NCI-H774 (cell line): ENCODE measurements around the gene MVB12B.
"Not testable (repeated sequence)": the region's sequence is repeated elsewhere in the genome, so short reads cannot be mapped to it uniquely, and the experiment has no call there.

Source experiments
- DNase-seq: peaks from one replicate; lab custom pipeline; 2025; lab: John Stamatoyannopoulos, UW

Gene MVB12B

DNA sequence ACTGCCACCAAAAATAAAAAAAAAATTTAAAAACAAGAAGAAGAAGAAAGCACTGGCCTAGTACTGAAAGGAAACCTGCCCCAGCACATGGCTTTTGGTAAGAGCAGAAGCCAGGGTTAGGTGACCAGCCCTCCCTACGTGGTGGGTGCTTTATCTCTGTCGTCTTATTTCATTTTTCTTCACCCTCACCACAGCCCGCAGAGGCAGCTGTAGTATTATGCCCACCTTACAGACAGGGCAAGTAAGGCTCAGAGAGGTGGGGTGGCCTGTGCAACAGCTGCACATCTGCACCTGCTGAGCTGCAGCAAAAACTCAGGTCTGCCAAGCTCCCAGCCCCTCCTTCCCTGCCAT, 146.3 kb downstream of the MVB12B start:
- no peak for DNase-seq

DNA sequence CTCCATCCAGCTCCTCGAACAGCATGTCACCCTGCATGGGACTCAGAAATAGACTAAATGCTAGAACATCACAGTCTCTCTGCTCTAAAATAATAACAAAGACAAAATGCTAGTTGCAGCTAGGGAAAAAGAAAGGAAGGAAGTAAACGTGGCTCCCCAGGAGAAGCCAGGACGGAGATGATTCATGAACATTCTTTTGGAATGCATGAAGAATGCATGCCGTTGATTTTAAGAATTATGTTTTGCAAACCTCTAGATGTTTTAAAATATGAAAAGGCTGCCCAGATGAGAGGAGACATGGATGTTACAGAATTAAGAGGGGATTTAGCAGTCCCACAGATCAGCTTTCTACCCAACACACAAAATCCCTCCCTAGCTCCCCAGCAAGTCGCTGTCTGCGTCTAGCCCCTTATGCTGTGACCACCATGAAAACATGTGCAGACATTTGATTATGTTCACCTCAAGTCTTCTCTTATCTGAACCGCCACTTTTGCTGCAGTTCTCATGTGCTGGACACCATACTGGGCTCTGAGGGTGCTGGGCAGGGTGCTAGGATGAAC, 147.7 kb downstream of the MVB12B start:
- no peak for DNase-seq

DNA sequence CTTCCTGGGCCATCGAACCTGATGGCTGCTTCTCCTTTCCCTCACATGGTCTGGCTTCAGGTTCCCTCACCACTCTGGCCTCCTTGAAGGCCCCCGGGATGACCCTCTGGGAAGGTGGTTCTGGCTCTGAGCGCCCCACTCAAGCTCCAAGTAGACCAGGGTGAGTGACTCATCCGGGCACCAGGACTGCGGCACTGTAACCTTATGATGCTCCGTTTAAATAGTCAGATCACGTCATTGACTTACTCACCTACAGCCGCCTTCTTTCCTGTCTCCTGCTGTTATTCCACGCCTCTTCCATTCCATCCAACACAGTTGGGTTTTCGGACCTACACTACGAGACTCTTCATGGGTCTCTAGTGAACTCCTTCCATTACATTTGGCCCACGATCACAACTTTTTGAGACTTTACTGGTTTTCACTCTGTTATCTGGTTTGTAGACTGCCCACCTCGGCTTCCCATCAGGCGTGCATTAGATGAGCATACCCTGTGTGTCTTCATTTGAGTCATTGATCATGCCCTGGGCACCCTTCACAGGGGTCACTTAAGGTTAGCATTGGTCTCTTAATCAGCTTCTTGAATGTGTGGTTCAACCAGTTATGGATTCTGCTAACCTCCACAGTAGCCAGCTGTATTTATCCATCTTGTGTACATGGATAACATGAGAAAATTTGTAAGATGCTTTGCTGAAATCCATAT, 148.3 kb downstream of the MVB12B start:
- DNase-seq, result no peak

GRCh38 chr9:126475933-126476555, 149.4 kb downstream of the MVB12B start:
- no peak for DNase-seq

DNA sequence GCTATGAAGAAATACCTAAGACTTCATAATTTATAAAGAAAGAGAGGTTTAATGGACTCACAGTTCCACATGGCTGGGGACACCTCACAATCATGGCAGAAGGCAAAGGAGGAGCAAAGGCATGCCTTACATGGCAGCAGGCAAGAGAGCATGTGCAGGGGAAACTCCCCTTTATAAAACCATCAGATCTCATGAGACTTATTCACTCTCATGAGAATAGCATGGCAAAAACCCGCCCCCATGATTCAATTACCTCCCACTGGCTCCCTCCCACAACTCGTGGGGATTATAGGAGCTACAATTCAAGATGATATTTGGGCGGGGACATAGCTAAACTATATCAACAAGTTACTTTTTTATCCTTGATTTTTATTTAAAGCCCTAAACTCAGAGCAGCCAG, 150.8 kb downstream of the MVB12B start:
- DNase-seq, result not testable (repeated sequence)

DNA sequence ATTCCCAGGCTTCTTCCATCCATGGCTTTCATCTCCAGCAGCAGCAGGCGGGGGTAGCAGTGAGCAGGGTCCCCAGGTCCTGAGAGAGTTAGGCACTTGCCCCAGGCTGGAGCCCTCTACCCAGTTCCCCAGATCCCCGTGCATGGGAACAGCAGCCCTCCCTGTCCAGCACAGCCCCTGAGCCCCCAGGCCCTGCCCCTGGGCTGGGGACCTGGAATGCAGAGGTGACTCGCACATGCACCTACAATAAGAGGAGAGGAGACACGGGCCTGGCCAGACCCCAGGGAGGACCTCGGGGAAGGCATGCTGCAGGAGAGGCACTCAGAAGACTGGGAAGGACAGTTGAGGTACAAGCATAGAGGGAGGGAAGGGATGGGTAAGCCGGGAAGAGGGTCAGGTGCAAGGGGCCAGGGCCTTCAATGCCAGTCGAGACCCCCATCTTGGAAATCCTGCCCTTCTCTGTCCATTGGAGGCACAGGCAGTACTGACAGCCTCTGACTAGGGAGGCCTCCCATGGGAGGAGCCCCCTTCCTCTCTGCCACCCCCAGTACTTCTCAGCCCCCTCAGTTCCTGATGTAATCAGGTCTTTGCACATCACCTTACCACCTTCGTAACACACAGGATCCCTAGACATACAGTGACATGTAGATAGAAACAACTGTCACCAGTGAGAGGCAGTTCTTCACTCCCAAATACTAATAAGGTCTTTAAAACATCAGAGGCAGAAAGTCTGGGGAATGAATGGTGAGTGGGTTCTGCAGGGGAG, 151.8 kb downstream of the MVB12B start:
- no peak for DNase-seq

DNA sequence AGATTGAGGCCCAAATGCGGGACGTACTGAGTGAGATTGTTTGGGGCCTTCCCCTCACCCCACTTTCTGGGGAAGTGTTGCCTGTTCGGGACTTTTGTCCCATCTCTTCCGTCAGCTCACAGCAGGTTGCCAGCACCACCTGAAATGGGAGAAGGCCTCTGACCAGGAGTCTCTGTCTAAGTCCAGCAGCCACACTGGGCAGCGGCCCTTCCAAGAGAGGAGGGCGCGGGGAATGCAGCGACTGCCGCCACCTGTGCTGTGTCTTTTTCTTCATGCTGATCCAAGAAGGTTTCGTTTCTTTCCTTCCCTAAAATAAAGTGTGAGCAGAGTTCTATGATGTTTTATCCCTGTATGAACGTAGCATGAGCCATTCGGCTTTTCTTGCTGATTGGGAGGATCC, 152.9 kb downstream of the MVB12B start:
- DNase-seq, result no peak

- DNase-seq, result no peak
Observed at GRCh38 chr9:126480813-126481212, 154.2 kb downstream of the MVB12B start.

GRCh38 chr9:126481862-126482261, 155.2 kb downstream of the MVB12B start:
- DNase-seq, result no peak

DNA sequence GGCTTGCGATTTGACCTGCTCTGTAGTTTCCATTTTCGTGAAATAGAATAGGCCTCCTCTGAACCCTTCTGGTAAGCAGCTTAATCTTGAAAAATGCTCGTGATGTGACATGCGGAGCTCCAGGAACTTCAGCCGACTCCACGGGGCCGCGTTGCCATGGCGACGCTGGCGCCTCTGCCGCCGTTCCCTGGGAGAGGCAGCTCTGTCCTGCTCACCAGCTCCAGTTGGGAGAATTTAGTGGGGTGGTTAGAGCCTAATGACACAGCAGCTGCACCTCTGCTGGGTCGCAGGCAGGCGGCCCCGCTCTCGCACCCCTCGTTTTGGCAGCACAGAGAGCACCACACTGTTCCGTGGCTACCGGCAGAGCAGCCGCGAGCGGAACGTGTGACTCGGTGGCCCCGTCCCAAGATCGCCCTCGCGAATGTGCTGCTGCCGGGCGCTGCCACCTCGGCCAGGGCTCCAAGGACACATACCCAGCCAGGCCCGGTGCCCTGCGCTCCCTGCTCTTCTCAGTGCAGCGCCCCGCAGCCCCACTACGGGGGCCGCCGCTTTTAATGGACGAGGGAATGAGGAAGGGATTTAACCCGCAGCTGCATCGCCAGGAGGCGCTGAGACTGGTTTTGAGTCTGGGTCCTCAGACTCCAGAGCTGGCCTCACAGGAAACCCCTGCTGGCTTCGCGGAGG, 155.9 kb downstream of the MVB12B start:
- no peak for DNase-seq

DNA sequence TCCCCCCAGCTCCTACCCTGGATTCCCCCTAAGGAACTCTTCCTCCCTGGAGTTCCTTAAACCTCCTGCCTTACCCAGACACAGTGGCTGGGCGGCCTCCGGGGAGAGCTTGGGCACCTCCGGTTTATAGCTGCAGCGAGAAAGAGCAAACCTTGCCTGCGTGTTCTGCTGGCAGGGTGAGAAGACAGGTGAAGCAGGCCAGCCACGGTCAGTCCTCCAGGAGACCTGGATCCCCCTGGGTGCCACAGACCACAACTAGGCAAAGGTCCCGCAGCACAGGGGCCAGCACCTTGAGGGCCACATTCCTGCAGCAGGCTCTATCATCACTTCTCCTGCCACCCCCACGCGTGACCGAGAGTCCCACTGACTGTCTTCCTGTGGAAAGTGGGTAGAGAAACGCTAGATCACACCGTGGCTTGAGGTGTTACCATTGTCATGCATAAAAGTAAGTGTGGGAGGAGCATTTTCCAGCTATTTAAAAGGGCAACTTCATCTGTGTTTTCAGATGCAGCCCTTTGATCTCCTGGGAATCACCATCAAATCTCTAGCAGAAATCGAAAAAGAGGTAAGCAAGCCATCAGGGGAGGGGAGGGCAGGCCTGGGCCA, 156.9 kb downstream of the MVB12B start:
- no peak for DNase-seq

DNA sequence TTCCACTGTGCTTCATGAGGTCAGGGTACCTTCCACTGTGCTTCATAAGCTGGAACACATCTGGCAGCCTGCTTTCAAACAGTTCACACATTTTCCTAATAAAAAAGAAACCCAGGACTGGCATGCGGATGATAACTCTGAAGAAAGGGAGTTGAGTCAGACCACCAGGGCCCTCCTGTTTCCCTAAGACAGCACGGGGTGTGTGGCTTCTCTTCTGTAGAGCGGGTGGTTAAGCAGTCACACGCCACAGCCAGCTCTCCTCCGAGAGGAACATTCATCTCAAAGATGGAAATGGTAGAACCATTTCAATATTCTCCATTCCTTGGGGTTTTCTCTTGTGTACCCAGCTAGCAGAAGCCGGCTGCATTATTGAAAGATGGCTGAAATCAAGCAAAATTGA, 159.0 kb downstream of the MVB12B start:
- DNase-seq, result no peak

GRCh38 chr9:126486276-126486675, 159.6 kb downstream of the MVB12B start:
- DNase-seq, result no peak

GRCh38 chr9:126487856-126488255, 161.2 kb downstream of the MVB12B start:
- DNase-seq, result no peak

- no peak for DNase-seq
Observed at GRCh38 chr9:126488310-126488709, 161.7 kb downstream of the MVB12B start.

DNA sequence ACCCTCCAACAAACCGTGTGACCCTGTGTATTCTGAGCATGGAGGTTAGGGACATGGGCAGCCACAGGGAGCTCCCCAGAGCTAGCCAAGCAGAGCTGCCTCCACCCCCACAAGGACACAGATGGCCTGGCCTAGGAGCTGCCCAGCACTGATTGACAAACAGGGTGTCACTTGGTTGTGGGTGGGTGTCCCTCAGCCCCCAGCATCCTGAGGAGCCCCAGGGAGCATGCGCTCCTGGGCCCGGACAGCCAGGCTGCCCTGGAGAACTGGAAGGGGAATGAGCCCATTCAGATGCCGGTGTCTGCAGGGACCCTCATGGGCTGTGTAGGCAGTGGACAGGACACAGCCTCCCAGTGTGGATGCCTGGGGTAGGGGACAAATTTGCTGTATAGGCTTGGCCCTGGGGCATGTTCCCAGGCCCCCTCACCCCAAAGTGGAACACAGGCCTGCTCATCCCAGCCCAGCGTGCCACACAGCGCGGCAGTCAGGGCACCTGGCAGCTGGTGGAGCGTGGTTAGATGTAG, 162.3 kb downstream of the MVB12B start:
- DNase-seq, result no peak

DNA sequence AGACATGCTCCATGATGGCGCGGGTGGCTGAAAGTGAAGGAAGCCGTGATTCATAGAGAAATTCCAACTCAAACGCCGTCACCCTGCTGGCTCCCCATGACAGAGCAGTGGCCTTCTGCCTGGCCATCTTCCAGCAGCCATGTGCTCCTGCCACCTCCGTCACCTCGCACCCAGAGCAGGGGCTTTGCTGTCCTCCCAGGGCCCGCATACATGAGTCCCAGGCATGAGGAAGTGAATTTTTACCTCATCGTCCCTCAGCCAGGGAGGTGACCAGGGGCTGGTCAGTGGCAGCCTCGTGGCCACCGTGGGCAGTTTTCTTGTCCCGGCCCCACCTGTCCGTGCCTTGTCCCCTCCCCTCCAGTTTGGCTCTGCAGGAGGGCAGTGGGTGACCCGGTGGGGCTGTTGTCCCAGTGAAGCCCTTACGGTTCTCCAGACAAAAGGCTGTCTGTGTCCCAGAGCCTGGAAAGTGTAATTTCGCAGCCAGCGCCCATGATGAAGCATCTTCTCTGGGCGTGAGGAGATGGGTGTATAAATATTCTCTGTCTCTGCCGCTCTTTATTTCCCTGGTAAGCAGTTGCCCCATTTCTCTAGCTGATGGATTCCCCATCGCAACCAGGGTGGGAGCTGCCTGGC, 163.1 kb downstream of the MVB12B start:
- no peak for DNase-seq

GRCh38 chr9:126490214-126490631, 163.6 kb downstream of the MVB12B start:
- no peak for DNase-seq

DNA sequence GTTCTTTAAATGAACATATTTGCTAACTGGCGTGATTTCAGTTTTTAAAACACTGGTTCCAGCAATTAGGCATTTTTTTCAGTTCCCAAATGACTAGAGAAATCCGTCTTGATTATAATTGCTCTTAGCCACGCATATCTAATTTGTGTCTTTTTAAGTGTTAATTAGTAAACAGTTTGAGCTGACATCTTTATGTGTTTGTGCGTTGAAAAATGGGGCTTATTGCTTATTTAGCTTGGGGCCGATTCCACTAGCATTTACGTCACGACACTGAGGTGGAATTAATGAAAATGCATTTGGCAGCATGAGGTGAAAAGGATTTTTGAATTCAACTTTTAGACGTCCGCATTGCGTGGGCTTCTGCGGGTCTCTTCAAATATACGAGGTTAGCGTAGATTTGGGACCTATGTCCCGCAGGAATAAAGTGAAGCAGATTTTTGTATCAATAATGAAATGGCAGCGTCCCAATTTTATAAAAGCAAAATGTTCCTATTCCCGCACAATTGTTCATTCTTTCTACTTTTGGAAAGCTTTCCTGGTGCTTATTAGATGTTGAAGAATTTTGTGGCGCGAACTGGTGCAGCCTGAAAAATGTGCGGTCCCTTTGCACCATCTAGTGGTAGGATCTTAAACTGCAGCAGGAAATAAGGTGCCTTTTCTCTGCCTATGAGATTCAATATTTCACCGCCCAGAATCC, 164.4 kb downstream of the MVB12B start:
- DNase-seq, result peak; percentile 67

- no peak for DNase-seq
Observed at GRCh38 chr9:126491568-126491879, 164.9 kb downstream of the MVB12B start.

- no peak for DNase-seq
Observed at GRCh38 chr9:126491949-126492348, 165.3 kb downstream of the MVB12B start.
